ENCODE measurements around the gene MAP3K21. TPM values are rescaled to one million over a fixed set of nuclear protein-coding genes. Genes with fewer than 3 reads are reported as not detected.
A peak's percentile ranks its signal among the peaks of the same experiment; 100 is the strongest.

The MAP3K21 gene
- total and polyA plus RNA-seq, 2 experiments from 2014 or later: 0.70 to 2.9 TPM

DNA sequence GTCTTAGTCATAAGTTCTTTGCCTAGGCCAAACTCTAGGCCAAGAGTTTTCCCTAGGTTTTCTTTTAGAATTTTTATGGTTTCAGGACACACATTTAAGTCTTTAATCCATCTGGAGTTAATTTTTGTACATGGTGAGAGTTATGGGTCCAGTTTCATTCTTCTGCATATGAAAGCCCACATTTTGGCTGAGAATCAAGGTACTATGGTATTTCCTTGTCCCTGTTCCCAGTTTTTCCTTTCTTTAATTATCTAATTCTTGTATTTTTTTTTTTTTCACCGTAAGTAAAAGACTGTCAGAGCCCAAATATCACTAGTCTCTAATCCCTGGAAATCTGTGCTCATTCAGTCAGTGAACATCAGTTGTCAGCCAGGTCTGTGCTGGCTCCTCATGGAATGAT lies 105.4 kb downstream of the MAP3K21 start:
- Histone ChIP-seq H3K9me3 (ENCODE audit: low read depth) (no peaks in the 10 kb centered on the region), H3K36me3 (no peaks in the 10 kb centered on the region), H3K27ac (no peak overlapping the region), H3K4me3 (no peak overlapping the region), H3K27me3 (no peaks in the 10 kb centered on the region), H3K4me1 (ENCODE audit: low read depth) (no peaks in the 10 kb centered on the region)
- DNase-seq (ENCODE audit: low read depth in 1 of 2, low spot score in 1 of 2): no peak
- TF ChIP-seq, protein P1, sequence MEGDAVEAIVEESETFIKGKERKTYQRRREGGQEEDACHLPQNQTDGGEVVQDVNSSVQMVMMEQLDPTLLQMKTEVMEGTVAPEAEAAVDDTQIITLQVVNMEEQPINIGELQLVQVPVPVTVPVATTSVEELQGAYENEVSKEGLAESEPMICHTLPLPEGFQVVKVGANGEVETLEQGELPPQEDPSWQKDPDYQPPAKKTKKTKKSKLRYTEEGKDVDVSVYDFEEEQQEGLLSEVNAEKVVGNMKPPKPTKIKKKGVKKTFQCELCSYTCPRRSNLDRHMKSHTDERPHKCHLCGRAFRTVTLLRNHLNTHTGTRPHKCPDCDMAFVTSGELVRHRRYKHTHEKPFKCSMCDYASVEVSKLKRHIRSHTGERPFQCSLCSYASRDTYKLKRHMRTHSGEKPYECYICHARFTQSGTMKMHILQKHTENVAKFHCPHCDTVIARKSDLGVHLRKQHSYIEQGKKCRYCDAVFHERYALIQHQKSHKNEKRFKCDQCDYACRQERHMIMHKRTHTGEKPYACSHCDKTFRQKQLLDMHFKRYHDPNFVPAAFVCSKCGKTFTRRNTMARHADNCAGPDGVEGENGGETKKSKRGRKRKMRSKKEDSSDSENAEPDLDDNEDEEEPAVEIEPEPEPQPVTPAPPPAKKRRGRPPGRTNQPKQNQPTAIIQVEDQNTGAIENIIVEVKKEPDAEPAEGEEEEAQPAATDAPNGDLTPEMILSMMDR (IDR thresholded peaks at IDR 0.05; ENCODE audit: low read depth, low read length): no peak

DNA sequence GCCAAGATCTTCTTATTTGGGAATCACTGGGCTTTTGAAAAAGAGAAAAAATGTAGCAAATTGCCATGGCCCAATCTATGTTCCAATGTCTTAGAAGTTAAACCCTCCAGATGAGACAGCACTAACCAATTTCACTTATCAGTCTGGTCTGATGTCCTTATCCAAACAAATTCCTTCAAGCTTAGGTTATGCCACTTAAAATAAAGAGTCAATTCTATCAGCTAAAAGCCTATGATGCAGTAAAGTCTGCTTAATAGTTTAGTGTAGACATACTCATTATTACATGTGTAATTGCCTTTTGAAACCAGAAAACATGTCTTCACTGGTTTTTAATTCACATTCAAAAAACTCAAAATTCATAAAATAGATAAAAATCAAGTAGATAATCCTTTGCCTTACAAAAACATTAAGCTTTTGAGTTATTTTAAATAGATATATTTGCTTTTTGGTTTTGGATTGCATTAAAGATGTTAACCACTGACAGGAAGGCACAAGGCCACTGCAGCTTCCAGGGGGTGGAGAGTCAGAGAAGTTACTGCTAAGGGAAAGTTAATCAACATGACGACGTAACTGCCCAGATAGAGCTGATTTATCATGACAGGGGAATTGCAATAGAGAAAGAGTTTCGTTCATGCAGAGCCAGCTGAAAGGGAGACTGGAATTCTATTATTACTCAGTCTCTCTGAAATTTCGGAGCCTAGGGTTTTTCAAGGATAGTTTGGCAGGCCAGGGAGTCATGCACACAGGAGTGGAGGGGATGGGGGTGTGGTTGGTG lies 106.1 kb downstream of the MAP3K21 start:
- H3K27me3 ChIP-seq: no peaks in the 10 kb centered on the region
- DNase-seq (ENCODE audit: low read depth in 1 of 2, low spot score in 1 of 2): peak in 1 of 2 donors; percentile 2
- H3K36me3 ChIP-seq: no peaks in the 10 kb centered on the region
- H3K9me3 ChIP-seq (ENCODE audit: low read depth): no peaks in the 10 kb centered on the region
- TF ChIP-seq, protein P1 (IDR thresholded peaks at IDR 0.05; ENCODE audit: low read depth, low read length): no peak
- H3K4me1 ChIP-seq (ENCODE audit: low read depth): no peaks in the 10 kb centered on the region
- no peak overlapping the region for H3K4me3 ChIP-seq
- no peak overlapping the region for H3K27ac ChIP-seq

Other genes with a start within 250 kb of the MAP3K21 start
- gene PCNX2, start 32.0 kb upstream of the MAP3K21 start, total RNA-seq: 5.1 and 6.4 TPM in 2 replicates
- 3.0 and 3.9 TPM in 2 replicates for gene PCNX2, start 32.0 kb upstream of the MAP3K21 start, polyA plus RNA-seq